GM18498 (cell line): ENCODE results near the gene RPL38.

Experiments
- ATAC-seq: cut with Tn5 transposase; IDR thresholded peaks from one replicate; pipeline ENCODE4 v1.9.1; 2021; ENCODE audit warnings: mild to moderate bottlenecking, moderate library complexity; ENCODE audit not compliant: unreplicated experiment

RPL38 gene

DNA sequence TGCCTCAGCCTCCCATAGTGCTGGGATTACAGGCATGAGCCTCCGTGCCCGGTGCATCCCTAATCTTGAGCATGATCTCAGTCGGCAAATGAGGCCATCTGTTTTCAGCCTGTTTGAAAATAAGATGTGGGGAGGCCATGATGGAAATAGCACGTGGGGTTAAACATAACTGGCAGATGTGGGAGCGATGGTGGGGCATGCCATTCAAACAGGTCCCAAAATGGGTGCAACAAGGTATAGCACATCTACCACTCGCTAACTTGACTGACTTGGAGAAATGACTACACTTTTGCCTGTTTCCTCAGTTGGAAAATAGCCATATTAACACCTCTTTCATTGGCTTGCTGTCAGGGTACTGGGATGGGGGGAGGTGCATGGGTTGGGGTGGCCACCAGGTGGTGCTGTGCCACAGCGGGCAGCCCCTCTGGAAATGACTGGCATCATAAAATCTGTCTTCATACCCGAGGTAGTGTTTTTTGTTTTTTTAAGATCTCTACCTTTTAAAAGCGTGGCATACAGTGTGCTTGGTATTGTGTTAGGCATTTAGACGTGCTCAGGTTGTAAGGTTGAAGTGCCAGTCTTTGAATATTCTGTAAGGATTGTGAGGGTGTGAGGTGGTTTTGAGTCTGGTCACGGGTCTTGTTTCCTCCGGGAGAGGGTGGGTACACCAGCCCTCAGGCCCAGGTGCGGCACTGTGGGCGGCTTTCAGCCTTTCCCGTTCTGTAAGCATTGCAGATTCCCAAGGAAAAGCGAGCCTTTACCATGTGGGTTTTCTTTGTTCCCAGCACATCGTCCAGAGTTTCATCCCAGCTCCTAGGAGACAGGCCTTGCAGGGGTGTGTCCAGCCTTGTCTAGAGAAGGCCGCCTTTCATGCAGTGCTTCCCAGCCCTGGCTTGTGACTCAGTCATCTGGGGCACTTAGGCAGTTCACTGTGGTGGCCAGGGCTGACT, 7.0 kb downstream of the RPL38 start:
- no peak for ATAC-seq

DNA sequence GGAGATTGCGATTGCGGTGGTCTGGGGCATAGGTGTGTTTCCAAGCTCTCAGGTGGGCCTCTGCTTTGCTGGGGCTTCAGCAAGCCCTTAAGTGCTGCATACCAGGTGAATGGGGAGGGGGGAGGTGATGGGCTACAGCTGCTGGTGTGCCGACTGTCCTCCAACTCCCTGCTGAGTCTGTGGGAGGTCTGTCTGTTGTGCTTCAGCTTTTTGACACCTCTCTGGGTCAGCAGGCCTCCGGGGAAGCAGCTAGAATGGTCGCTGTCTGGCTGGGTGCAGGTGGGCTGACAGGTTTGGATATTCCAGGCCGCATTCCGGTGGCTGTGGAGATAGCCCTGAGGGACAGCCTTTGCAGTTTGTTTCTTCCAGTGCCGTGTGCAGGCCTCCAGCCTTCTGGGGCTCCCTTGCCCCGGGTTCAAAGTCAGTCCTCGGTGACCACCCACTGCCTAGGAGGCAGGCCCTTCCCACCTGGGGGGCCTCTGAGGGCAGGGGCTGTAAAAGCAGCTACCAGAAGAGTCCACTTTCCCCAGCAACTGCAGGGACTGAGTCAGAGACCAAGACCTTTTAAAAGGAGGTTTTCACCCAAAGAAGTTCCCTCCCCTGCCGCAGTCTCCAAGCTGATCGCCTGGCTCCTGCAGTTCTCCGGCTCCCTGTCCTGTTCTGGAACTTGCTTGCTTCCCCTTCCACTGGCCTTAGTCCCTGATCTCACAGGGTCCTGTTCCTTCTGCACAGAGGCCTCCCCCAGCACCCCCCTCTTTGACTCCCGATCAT, 7.8 kb downstream of the RPL38 start:
- ATAC-seq: no peak

DNA sequence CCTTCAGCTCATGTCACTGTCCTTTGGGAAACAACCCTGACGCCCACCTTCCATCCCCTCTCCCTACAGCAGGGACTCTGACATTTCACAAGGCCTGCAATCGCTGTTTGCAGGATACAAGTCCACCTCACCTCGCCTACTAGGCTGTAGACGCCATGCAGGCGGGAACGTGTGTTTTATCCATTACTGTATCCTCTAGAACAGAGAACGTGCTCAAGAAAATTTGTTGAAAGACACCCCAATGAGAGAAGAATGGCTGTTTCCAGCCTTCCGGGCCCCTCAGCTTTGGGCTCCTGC, 8.4 kb downstream of the RPL38 start:
- no peak for ATAC-seq

DNA sequence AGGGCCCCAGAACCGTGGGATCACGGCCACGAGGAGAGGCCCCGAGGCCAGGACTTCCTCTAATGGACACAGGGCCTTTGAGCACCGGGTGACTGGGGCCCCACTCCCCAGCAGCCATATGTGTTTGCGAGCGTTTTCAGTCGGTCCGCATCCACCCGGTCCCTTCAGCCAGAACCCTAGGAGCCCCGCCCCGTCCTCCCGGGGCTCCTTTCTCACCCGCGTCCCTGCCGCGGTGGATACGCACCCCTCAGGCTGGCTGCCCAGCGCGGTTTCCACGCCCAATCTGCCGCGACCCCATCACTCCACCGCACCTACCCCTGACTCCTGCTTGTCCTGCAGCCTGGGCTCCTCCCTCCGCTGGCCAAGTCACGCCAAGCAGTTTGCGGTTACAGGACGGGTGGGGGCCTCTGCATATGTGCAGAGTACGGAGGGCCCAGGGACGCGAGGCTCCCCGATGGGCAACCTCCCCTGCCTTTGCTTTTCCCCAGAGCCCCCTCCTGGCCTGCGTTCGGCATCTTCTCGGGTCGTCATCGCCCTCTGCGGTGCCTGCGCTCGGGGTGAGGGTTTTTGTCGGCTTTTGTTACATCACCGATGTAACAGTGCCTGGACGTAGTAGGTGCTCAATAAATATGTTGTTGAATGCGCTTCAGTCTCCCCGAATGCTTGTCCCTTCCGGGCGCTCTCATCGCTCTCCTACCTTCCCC, 8.9 kb downstream of the RPL38 start:
- peak; percentile 4 for ATAC-seq

DNA sequence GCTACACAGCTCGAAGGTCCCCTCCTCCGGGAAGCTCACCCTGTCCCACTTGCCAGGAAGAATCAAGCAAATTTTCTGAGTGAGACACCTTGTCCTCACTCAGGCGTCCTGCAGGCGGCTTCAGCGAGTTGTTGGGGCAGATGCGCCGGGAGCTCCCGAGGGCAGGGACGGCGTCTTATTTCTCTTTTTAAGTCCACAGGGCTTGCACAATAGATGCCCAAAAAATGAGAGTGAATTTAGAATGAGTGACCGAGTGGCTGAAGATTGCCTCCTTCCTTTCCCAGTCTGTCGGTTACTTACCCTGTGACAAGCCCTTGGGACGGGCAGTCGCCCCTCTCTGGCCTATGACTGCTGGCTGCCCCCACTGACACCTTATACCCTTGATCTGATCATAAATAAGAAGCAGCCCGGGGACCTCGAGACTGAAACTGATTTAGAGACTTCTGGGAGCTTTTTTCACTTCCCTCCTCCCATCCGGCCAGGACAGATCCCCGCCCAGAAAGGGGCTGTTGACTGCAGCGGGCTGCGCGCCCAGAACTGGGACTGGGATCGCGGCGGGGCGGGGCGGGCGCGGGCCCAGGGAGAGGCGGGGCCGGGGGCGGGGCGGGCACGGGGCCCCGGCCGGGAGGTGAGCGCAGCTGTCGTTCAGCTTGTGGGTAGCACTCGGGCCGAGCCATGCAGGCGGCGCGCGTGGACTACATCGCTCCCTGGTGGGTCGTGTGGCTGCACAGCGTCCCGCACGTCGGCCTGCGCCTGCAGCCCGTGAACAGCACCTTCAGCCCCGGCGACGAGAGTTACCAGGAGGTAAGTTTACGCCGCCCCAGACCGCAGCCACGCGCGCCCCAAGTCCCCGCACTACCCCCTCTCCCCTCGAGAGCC, 9.7 kb downstream of the RPL38 start, which contains the start of gene TTYH2:
TTYH2 (plus strand) TSS at position 659 of the 879 bp plus-strand sequence; CDS start at position 676, 17 bp downstream.
- ATAC-seq: peak; percentile 70

DNA sequence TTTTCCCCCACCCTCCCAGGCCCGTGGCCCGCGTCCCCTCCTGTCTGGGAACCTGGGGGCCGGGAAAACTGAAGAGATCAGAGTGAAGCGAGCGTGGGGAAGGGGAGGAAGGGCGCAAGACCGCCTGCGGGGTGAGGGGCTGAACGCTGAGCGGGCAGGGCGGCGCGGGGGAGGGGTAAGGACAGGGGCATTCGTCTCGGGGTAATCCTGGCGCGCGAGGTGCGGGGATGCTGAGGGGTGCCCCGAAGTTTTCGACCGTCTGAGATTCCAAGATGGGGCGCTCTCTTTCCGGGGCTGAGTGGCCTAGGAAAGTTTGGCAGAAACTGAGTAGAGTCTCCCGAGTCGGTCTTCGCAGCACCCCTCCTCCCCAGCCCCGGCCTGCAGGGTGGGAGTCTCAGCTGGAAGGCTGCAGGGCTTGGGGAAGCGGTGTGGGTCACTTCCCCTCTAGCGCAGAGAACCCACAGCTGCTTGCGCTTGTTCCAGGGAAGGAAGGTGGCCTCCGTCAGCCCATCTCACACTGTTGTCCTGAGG, 10.4 kb downstream of the RPL38 start:
- no peak for ATAC-seq

DNA sequence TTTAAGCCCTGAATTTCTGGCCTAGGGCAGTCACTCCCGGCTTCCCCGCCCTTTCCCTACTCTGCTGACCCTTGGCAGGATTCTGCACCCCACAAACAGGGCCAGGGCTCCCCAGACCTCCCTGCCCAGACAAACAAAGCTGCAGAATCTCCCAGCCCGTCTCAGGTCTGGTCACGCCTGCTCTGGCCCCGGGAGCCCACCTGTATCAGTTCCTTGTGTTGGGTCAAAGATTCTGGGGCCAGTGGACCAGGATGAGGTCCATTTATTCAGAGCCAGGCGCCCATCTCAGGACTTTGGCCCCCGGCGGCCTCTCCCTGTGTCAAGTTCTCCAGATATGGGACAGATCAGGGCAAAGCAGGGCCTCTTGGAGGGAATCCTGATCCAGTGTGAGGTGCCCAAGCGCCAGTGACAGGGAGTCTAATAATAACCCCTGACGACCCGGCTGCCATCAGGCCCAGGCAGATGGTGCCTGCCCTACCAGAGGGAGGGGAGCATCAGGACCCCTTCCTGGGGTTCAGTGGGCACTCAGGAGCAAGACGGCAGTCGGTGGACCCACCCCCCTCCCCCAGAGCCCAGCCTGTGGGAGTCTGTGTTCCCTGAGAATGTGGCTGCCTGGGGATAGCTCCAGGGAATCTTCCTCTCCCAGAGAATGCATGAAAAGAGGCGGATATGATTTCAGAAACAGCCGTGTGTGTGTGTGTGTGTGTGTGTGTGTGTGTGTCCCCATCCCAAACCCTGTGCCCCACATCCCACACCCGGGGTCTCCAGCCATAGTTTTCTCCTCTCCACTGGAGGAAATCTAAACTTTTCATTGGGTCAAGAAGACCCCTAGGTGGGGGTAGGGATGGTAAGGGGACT, 11.2 kb downstream of the RPL38 start:
- ATAC-seq: no peak

DNA sequence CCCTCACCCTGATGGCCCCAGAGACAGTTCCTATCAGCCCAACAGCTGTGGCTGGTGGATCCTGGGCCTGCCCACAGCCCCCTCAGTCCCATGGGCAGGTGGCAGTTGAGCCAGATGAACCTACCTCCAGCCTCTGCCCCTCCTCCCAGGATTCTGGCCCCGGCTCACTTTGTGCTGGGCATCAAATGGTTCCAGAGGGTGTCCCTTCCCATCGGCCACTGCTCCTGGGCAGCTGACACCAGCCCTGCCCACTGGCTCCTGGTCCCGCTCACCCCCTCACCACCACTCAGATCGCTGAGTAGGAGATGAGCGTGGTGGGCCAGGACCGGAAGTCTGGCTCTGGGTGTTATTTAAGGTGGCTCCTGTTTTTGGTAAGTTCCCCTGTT, 11.9 kb downstream of the RPL38 start:
- no peak for ATAC-seq

DNA sequence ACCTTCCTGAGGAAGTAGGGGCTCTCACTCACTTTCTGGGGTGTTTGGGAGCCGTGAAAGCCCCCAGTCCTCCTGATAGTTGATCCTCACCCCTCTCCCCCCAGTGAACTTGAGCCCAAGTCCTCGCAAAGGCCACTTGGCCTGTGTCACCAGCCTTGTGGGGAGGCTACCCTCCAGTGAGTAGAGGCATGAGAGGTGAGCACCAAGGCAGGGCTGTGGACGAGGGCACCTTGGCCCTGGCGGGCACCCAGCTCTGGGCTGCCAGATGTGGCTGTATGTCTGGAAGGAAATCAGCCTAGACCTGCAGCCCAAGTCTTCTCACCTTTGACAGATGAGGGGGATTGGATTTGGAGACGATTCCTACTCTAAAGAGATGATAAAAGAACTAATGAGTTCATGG, 13.0 kb downstream of the RPL38 start:
- ATAC-seq: no peak

DNA sequence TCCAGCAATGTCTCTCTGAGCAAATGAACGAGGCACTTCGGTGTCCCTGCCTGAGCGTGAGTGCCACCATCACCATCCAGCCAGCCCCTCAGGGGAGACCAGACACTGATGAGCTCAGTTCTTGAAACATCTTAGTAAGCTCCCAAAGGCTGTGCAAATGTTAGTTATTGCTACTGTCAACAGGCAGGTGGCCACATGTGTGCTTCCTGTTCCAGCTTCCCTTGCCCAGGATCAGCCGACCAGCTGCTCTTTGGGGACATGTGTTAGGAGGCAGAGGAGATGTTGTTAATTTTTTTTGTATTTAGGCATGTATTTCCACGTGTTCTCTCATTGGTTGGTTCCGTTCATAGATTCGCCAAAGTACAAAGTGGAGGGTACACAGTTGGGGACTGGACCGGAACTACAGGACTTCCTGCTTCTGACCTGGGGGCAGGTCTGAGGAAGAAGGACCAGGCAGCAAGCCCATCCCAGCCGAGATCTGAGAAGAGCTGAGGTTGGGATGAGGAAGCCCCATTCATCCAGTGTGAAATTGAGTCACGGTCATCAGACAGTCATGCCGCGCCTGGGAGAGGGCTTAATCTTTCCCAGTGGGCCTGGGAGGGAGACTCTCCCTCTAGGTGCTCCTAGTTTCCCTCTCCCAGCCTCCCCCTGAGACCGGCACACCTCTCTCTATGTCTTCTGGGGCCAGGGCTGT, 13.7 kb downstream of the RPL38 start:
- no peak for ATAC-seq

DNA sequence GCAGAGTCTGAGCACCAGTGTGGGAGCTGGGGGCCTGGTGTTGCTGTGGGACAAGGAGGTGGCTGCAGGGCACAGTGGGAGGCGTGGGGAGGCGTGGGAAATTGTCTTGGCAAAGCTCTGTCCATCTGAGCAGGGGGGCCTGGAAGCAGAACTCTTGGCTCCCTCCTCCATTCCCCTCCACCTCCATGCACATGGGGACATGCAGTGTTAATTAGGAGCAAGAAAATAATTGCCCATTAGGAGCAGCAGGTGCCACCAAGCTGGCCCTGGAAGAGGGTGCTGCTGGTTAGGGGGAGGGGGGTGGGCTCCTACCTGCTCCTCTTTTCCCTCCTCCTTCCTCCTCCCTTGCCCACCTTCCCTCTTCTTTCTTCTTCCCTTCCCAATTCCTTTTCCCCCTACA, 14.4 kb downstream of the RPL38 start:
- ATAC-seq: no peak

DNA sequence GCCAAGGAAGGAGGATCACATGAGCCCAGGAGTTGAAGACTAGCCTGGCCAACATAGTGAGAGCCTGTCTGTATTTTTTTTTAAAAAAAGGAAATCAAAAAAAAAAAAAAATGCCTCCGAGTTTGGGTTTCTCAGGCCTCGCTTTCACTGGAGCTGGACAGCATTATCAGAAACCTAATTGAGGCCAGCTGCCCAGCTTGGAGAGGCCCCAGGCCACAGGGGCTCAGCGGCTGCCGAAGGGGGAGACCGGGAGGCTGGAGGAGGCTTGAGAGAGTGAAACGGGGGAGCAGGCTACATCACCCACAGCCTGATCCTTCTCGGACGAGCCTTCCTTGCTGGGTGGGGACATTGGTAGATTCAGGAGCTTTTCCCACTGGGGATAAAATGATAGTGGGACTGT, 15.0 kb downstream of the RPL38 start:
- no peak for ATAC-seq

DNA sequence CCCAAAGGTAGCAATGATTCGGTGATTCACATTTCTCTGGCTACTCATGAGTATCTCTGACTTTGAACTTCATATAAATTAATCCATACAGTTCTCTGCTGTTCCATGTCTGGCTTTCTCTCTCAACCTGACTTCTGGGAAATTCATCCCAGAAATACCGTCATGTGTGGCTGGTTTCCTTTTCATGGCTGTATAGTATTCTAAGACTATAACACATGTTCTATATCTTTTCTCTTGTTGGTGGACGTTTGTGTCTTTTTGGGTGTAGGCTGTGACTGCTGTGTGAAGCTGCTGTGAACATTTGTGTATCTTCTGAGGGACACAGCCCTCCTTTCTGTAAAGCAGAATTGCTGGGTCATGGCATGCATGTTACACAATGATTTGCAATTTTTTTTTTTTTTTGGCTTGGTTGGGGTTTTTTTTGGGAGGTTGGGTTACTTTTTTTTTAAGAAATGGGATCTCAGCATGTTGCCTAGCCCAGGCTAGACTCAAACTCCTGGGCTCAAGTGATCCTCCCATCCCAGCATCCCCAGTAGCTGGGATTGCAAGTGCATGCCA, 16.2 kb downstream of the RPL38 start:
- no peak for ATAC-seq

DNA sequence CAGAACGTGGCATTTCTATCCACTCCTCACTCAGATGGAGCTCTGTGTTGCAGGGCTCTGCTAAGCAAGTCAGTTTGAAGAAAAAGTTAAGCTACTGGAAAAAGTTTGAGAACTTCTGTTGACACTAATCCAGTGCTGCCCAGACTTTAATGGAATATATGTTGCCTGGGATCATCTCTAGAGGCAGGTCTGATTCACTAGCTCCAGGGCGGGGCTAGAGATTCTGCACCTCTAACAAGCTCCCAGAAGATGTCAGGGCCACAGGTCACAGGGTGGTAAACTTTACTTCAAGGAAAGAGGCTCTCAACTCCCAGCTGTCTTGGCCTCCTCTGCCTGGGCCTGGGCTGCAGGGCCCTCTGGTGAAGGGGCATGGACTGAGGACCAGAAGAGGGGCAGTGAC, 16.7 kb downstream of the RPL38 start:
- ATAC-seq: no peak

DNA sequence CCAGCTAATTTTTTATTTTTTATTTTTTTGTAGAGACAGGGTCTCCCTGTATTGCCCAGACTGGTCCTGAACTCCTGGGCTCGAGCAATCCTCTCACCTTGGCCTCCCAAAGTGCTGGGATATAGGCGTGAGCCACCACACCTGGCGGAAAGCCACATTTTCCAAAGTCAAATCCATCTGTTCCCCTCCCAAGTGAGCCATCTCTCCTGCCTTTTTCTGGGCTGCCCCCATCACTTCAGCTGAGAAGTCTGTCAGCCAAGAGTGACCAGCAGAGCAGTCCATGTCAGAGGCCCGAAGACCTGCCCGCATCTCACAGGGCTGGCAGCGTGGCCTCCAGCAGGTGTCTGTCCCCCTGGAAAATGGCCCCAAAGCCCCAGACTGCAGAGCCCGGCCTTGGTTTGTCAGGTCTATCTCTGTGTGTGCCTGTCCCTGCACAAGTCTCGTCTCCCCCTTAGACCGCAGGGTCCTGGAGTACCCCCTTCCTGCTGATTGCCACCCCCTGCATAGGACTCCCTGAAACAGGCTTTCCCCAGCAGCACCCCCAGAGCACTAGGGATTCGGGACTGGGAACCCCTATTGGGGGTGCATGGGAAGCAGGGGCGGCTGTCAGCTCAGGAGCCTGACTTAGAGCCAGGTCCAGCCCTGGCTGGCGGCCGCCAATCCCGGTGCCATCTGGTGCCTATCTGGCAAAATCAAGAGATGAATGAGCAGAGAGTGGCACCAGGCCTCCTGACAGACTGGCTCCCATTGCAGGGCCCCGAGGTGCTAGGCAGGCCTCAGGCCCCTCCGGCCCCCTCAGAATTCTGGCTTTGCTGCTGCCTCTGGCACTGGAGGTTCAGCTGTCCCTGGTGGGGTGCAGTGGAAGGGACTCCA, 17.7 kb downstream of the RPL38 start:
- no peak for ATAC-seq

DNA sequence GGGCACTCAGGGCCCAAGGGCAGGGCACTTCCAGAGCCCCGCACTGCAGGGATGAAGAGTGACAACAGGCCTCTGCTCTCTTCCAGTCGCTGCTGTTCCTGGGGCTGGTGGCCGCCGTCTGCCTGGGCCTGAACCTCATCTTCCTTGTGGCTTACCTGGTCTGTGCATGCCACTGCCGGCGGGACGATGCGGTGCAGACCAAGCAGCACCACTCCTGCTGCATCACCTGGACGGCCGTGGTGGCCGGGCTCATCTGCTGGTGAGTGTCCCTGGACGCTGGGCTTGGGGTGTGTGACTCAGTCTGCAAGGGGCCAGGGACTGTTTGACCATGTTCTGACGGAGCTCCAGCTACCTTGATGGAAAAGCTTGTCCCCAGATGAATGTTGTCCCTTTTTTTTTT, 18.9 kb downstream of the RPL38 start:
- no peak for ATAC-seq

DNA sequence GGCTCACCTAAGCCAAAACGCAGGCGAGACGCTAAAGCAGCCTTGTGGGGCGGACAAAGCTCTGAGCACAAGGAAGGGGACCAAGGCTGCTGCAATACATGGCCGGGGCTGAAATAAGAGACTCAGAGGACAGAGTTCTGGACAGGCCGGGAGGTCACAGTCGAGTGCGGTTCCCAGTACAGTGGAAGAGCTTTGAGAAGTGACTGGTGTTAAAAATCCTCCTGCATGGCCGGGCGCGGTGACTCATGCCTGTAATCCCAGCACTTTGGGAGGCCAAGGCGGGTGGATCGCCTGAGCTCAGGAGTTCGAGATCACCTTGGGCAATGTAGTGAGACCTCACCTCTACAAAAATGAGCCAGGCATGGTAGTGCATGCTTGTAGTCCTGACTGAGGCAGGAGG, 20.4 kb downstream of the RPL38 start:
- ATAC-seq: no peak
